GM12878 (cell line): Measurements from ENCODE around the gene ZBTB18. TPM values are rescaled to one million over a fixed set of nuclear protein-coding genes. Genes with fewer than 3 reads are reported as not detected.

Source experiments
- ATAC-seq: fragments of 200-7000 bp; cut with Tn5 transposase; 3 replicates; pipeline ENCODE4 v1.9.1; 2020; ENCODE audit warnings: mild to moderate bottlenecking, moderate library complexity
- BruUV-seq: library from RNA; stranded (reverse); fragments of 400-500 nt; replicated peaks from 2 replicates; lab custom pipeline; 2021; lab: Mats Ljungman, UMichigan
- CTCF ChIA-PET: fragments of 300-600 bp; sonication (Branson Sonifier 250); formaldehyde crosslinking; extraction: SDS; loops from one replicate; lab custom pipeline; 2021; ENCODE audit warnings: inconsistent platforms; lab: Yijun Ruan, JAX
- POLR2A ChIA-PET: fragments of 350-600 bp; formaldehyde crosslinking; extraction: SDS; loops from one replicate; lab custom pipeline; 2021; ENCODE audit warnings: inconsistent platforms; lab: Charles Lee
- RAD21 ChIA-PET: fragments of 300-600 bp; sonication (Branson Sonifier 250); formaldehyde crosslinking; loops from one replicate; lab custom pipeline; 2023; ENCODE audit warnings: antibody characterized with exemption; ENCODE audit not compliant: unreplicated experiment; lab: Charles Lee
- SMC1A ChIA-PET: fragments of 300-600 bp; sonication (Branson Sonifier 250); formaldehyde crosslinking; loops from one replicate; lab custom pipeline; 2023; ENCODE audit not compliant: unreplicated experiment, uncharacterized antibody; lab: Charles Lee
- DNase-seq: peaks from one replicate; pipeline ENCODE4 v3.0.0-alpha.2; 2011; ENCODE audit warnings: low read depth, low spot score
- FAIRE-seq: peaks from 3 replicates; lab custom pipeline; 2011; peaks lifted over from hg19 to GRCh38; lab: Jason Lieb, UNC
- H2AFZ ChIP-seq: 2 replicates; pipeline ENCODE4 v1.6.0; 2011; ENCODE audit warnings: low read depth, low read length, control low read depth; ENCODE audit not compliant: control insufficient read depth
- H3K27ac ChIP-seq: 2 replicates; pipeline ENCODE4 v1.5.1; 2011; ENCODE audit warnings: control low read depth; ENCODE audit not compliant: control insufficient read depth, insufficient read depth
- H3K27me3 ChIP-seq, 2 experiments: replicated peaks in 1 of 2; 2 replicates each; pipeline versions ENCODE4 v1.6.0 to v1.6.1; 2011; ENCODE audit warnings: low read length in 1 of 2; ENCODE audit not compliant: control insufficient read depth in 2 of 2, insufficient read depth in 2 of 2
- H3K36me3 ChIP-seq, 2 experiments: 2 replicates each; pipeline ENCODE4 v1.5.1; 2011; ENCODE audit warnings: low read length in 1 of 2; ENCODE audit not compliant: control insufficient read depth in 2 of 2, insufficient read depth in 2 of 2
- H3K4me1 ChIP-seq: 2 replicates; pipeline ENCODE4 v1.6.1; 2011; ENCODE audit warnings: mild to moderate bottlenecking, low read length, moderate library complexity, mixed read lengths; ENCODE audit not compliant: control insufficient read depth, insufficient read depth
- H3K4me2 ChIP-seq: 2 replicates; pipeline ENCODE4 v1.6.0; 2011; ENCODE audit warnings: control low read depth; ENCODE audit not compliant: control insufficient read depth, insufficient read depth
- H3K4me3 ChIP-seq: fragments of 200-600 bp; sonication (generic); 2 replicates; pipeline ENCODE4 v1.5.1; 2016
- H3K79me2 ChIP-seq: 2 replicates; pipeline ENCODE4 v1.6.0; 2011; ENCODE audit warnings: low read length; ENCODE audit not compliant: control insufficient read depth, insufficient read depth
- H3K9ac ChIP-seq: 2 replicates; pipeline ENCODE4 v1.8.0; 2011; ENCODE audit warnings: low read length, control low read depth, mixed read lengths; ENCODE audit not compliant: control insufficient read depth, insufficient read depth
- H3K9me3 ChIP-seq: replicated peaks from 3 replicates; pipeline ENCODE4 v1.5.1; 2011; ENCODE audit warnings: mild to moderate bottlenecking, low read length; ENCODE audit not compliant: control insufficient read depth, insufficient read depth
- H4K20me1 ChIP-seq: 2 replicates; pipeline ENCODE4 v1.6.0; 2011; ENCODE audit not compliant: control insufficient read depth, insufficient read depth
- CREB1 ChIP-seq: IDR thresholded peaks from 2 replicates; pipeline ENCODE4 v1.6.1; 2012; ENCODE audit warnings: low read depth, mild to moderate bottlenecking, inconsistent platforms
- NBN ChIP-seq: fragments of 450-650 bp; IDR thresholded peaks from 2 replicates; pipeline ENCODE4 v1.6.1; 2016
- STAT1 ChIP-seq: fragments of 450-650 bp; conservative IDR thresholded peaks from 2 replicates; pipeline ENCODE4 v1.6.1; 2014; ENCODE audit warnings: antibody characterized with exemption, mild to moderate bottlenecking
- SUZ12 ChIP-seq: fragments of 200-600 bp; sonication (generic); IDR thresholded peaks from one replicate; pipeline ENCODE4 v1.6.1; 2018; ENCODE audit warnings: antibody characterized with exemption, mild to moderate bottlenecking; ENCODE audit not compliant: unreplicated experiment
- WGBS: methylation state at CpG from one replicate; pipeline ENCODE4 v1.1.6; 2016; ENCODE audit warnings: low lambda C conversion rate; ENCODE audit not compliant: insufficient replicate concordance, insufficient coverage; ENCODE audit errors: missing lambda C conversion rate; 5-methylcytosine and 5-hydroxymethylcytosine counted together
- in situ Hi-C: fragments of 300-500 bp; cut with MboI; formaldehyde crosslinking; loops from 9 replicates; pipeline ENCODE4 v1.14.3; 2018; ENCODE audit warnings: mixed read lengths
- intact Hi-C: fragments of 100-400 bp; cut with micrococcal nuclease; formaldehyde crosslinking; loops from one replicate; pipeline ENCODE4 v1.14.2; 2022; ENCODE audit not compliant: unreplicated experiment
- polyA plus RNA-seq, 11 experiments: library from polyadenylated mRNA; depleted of rRNA in 4 of 11; unstranded in 6 of 11; stranded (reverse) in 5 of 11; fragments of >200 nt; fragmentation: Nextera tagmentation in 4 of 11; fragmentation: Illumina TruSeq in 1 of 11; extraction: Ambion mirVana in 4 of 11; extraction: Trizol in 1 of 11; gene quantifications; 1 replicate in 1 of 11; 2 replicates in 10 of 11; pipeline versions ENCODE4 v1.2.1 to v1.2.3, GENCODE V29; 2011 to 2016; ENCODE audit warnings: inconsistent platforms in 2 of 11, missing spikeins in 2 of 11, low read depth in 1 of 11
- total RNA-seq, 4 experiments: library from RNA; depleted of rRNA in 3 of 4; stranded (reverse); fragments of >200 nt in 3 of 4; fragmentation: Illumina TruSeq in 1 of 4; extraction: Trizol in 1 of 4; gene quantifications; 2 replicates each; pipeline versions ENCODE4 v1.2.1 to v1.2.3, GENCODE V29; 2013 to 2021
- TF ChIP-seq, protein P1 (sequence below): fragments of 450-650 bp; formaldehyde crosslinking; IDR thresholded peaks from 2 replicates; pipeline ENCODE4 v1.4.0; 2020; ENCODE audit warnings: mild to moderate bottlenecking, moderate library complexity
- TF ChIP-seq, protein P2 (sequence below): fragments of 450-650 bp; IDR thresholded peaks from 2 replicates; pipeline ENCODE4 v1.6.1; 2017; ENCODE audit warnings: mild to moderate bottlenecking
- TF ChIP-seq, protein P3 (sequence below): IDR thresholded peaks from 2 replicates; pipeline ENCODE4 v1.6.1; 2011; ENCODE audit warnings: borderline replicate concordance, low read depth, mild to moderate bottlenecking, moderate library complexity, low read length; ENCODE audit not compliant: insufficient read depth, poor library complexity, severe bottlenecking
- TF ChIP-seq, protein P4 (sequence below): fragments of 450-650 bp; formaldehyde crosslinking; IDR thresholded peaks from 2 replicates; pipeline ENCODE4 v1.4.0; 2022; ENCODE audit warnings: mild to moderate bottlenecking, moderate library complexity

The ZBTB18 gene
- total and polyA plus RNA-seq, 10 of the 15 experiments (the other 5 are each of a cell fraction or from before 2014, with no cell fraction given), result 0.27 to 8.6 (median 6.1) TPM

DNA sequence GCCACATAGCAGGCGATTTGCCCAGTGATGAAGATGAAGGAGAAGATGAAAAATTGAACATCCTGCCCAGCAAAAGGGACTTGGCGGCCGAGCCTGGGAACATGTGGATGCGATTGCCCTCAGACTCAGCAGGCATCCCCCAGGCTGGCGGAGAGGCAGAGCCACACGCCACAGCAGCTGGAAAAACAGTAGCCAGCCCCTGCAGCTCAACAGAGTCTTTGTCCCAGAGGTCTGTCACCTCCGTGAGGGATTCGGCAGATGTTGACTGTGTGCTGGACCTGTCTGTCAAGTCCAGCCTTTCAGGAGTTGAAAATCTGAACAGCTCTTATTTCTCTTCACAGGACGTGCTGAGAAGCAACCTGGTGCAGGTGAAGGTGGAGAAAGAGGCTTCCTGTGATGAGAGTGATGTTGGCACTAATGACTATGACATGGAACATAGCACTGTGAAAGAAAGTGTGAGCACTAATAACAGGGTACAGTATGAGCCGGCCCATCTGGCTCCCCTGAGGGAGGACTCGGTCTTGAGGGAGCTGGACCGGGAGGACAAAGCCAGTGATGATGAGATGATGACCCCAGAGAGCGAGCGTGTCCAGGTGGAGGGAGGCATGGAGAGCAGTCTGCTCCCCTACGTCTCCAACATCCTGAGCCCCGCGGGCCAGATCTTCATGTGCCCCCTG lies 3.3 kb downstream of the ZBTB18 start:
- H3K4me2 ChIP-seq, result no peak overlapping the region
- peaks cover 15% of the 10 kb centered on the region for H3K4me1 ChIP-seq
- no peaks in the 10 kb centered on the region for H3K9me3 ChIP-seq
- peaks cover 0 to 4% of the 10 kb centered on the region in 2 experiments; a peak in 2 of 4 replicates for H3K36me3 ChIP-seq
- no peaks in the 10 kb centered on the region for H4K20me1 ChIP-seq
- no peak overlapping the region for H3K4me3 ChIP-seq
- SMC1A ChIA-PET, result interaction anchor here (4.8 kb wide), 1 partner anchor 8 kb away, joined by 45 read pairs; no protein-coding TSS in a partner anchor
- no peak for DNase-seq
- no peak overlapping the region for H3K27ac ChIP-seq
- intact Hi-C loops, result loop anchor here (5.0 kb wide), 1 partner anchor 243 kb away; no protein-coding TSS in a partner anchor
- H3K9ac ChIP-seq, result no peak overlapping the region
- H2AFZ ChIP-seq, result no peak overlapping the region
- in situ Hi-C loops, result no loop called here
- TF ChIP-seq STAT1, result no peak
- TF ChIP-seq, protein P1, sequence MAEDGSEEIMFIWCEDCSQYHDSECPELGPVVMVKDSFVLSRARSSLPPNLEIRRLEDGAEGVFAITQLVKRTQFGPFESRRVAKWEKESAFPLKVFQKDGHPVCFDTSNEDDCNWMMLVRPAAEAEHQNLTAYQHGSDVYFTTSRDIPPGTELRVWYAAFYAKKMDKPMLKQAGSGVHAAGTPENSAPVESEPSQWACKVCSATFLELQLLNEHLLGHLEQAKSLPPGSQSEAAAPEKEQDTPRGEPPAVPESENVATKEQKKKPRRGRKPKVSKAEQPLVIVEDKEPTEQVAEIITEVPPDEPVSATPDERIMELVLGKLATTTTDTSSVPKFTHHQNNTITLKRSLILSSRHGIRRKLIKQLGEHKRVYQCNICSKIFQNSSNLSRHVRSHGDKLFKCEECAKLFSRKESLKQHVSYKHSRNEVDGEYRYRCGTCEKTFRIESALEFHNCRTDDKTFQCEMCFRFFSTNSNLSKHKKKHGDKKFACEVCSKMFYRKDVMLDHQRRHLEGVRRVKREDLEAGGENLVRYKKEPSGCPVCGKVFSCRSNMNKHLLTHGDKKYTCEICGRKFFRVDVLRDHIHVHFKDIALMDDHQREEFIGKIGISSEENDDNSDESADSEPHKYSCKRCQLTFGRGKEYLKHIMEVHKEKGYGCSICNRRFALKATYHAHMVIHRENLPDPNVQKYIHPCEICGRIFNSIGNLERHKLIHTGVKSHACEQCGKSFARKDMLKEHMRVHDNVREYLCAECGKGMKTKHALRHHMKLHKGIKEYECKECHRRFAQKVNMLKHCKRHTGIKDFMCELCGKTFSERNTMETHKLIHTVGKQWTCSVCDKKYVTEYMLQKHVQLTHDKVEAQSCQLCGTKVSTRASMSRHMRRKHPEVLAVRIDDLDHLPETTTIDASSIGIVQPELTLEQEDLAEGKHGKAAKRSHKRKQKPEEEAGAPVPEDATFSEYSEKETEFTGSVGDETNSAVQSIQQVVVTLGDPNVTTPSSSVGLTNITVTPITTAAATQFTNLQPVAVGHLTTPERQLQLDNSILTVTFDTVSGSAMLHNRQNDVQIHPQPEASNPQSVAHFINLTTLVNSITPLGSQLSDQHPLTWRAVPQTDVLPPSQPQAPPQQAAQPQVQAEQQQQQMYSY (CRISPR knock-in tag), result no peak
- TF ChIP-seq SUZ12, result no peak
- TF ChIP-seq CREB1, result no peak
- TF ChIP-seq NBN, result no peak
- TF ChIP-seq, protein P2, sequence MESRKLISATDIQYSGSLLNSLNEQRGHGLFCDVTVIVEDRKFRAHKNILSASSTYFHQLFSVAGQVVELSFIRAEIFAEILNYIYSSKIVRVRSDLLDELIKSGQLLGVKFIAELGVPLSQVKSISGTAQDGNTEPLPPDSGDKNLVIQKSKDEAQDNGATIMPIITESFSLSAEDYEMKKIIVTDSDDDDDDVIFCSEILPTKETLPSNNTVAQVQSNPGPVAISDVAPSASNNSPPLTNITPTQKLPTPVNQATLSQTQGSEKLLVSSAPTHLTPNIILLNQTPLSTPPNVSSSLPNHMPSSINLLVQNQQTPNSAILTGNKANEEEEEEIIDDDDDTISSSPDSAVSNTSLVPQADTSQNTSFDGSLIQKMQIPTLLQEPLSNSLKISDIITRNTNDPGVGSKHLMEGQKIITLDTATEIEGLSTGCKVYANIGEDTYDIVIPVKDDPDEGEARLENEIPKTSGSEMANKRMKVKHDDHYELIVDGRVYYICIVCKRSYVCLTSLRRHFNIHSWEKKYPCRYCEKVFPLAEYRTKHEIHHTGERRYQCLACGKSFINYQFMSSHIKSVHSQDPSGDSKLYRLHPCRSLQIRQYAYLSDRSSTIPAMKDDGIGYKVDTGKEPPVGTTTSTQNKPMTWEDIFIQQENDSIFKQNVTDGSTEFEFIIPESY, result no peak
- TF ChIP-seq, protein P3, sequence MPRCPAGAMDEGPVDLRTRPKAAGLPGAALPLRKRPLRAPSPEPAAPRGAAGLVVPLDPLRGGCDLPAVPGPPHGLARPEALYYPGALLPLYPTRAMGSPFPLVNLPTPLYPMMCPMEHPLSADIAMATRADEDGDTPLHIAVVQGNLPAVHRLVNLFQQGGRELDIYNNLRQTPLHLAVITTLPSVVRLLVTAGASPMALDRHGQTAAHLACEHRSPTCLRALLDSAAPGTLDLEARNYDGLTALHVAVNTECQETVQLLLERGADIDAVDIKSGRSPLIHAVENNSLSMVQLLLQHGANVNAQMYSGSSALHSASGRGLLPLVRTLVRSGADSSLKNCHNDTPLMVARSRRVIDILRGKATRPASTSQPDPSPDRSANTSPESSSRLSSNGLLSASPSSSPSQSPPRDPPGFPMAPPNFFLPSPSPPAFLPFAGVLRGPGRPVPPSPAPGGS, result no peak
- TF ChIP-seq, protein P4, sequence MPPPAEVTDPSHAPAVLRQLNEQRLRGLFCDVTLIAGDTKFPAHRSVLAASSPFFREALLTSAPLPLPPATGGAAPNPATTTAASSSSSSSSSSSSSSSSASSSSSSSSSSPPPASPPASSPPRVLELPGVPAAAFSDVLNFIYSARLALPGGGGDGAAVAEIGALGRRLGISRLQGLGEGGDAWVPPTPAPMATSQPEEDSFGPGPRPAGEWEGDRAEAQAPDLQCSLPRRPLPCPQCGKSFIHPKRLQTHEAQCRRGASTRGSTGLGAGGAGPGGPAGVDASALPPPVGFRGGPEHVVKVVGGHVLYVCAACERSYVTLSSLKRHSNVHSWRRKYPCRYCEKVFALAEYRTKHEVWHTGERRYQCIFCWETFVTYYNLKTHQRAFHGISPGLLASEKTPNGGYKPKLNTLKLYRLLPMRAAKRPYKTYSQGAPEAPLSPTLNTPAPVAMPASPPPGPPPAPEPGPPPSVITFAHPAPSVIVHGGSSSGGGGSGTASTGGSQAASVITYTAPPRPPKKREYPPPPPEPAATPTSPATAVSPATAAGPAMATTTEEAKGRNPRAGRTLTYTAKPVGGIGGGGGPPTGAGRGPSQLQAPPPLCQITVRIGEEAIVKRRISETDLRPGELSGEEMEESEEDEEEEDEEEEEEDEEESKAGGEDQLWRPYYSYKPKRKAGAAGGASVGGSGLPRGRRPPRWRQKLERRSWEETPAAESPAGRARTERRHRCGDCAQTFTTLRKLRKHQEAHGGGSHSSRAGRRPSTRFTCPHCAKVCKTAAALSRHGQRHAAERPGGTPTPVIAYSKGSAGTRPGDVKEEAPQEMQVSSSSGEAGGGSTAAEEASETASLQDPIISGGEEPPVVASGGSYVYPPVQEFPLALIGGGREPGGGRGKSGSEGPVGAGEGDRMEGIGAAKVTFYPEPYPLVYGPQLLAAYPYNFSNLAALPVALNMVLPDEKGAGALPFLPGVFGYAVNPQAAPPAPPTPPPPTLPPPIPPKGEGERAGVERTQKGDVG (CRISPR knock-in tag), result no peak
- TF ChIP-seq, all 136 proteins: peak for 0
- RAD21 ChIA-PET, result no interaction called here
- H3K27me3 ChIP-seq, result no peaks in the 10 kb centered on the region
- CTCF ChIA-PET, result interaction anchor here (1.3 kb wide), 1 partner anchor 11 kb away, joined by 3 read pairs; no protein-coding TSS in a partner anchor
- no peak for FAIRE-seq
- 95% methylated on average over 17 of the region's 17 CpGs for WGBS
- no peak for ATAC-seq
- no TSS peak for BruUV-seq
- POLR2A ChIA-PET, result no interaction called here
- peaks cover 33% of the 10 kb centered on the region for H3K79me2 ChIP-seq
